ENCODE measurements around the gene CNN1. TPM values are rescaled to one million over a fixed set of nuclear protein-coding genes. Genes with fewer than 3 reads are reported as not detected.

Gene CNN1
- total and polyA plus RNA-seq, 2 of the 4 experiments (the other 2 are of a cell fraction), result 102 to 196 TPM

- no peak overlapping the region for H3K4me2 ChIP-seq (ENCODE audit: low read depth, low read length)
- no peaks in the 10 kb centered on the region for H3K9me3 ChIP-seq (ENCODE audit: control insufficient read depth, insufficient read depth, low read length)
- no peak for TF ChIP-seq BHLHE40 (IDR thresholded peaks at IDR 0.05; ENCODE audit: low read depth, low read length)
- TF ChIP-seq, protein P1, sequence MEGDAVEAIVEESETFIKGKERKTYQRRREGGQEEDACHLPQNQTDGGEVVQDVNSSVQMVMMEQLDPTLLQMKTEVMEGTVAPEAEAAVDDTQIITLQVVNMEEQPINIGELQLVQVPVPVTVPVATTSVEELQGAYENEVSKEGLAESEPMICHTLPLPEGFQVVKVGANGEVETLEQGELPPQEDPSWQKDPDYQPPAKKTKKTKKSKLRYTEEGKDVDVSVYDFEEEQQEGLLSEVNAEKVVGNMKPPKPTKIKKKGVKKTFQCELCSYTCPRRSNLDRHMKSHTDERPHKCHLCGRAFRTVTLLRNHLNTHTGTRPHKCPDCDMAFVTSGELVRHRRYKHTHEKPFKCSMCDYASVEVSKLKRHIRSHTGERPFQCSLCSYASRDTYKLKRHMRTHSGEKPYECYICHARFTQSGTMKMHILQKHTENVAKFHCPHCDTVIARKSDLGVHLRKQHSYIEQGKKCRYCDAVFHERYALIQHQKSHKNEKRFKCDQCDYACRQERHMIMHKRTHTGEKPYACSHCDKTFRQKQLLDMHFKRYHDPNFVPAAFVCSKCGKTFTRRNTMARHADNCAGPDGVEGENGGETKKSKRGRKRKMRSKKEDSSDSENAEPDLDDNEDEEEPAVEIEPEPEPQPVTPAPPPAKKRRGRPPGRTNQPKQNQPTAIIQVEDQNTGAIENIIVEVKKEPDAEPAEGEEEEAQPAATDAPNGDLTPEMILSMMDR (conservative IDR thresholded peaks at IDR 0.05; ENCODE audit: low read depth, low read length), result no peak
- TF ChIP-seq POLR2A (IDR thresholded peaks at IDR 0.05; ENCODE audit: low read depth, low read length), result no peak
- TF ChIP-seq FOS (IDR thresholded peaks at IDR 0.05; ENCODE audit: low read depth, low read length), result no peak
- no peak for TF ChIP-seq RAD21 (IDR thresholded peaks at IDR 0.05; ENCODE audit: low read length)
- no peak for TF ChIP-seq MAZ (IDR thresholded peaks at IDR 0.05; ENCODE audit: borderline replicate concordance, low read depth, low read length)
- TF ChIP-seq, protein P2, sequence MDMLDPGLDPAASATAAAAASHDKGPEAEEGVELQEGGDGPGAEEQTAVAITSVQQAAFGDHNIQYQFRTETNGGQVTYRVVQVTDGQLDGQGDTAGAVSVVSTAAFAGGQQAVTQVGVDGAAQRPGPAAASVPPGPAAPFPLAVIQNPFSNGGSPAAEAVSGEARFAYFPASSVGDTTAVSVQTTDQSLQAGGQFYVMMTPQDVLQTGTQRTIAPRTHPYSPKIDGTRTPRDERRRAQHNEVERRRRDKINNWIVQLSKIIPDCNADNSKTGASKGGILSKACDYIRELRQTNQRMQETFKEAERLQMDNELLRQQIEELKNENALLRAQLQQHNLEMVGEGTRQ (IDR thresholded peaks at IDR 0.05; ENCODE audit: low read depth, low read length), result no peak
- no peak for TF ChIP-seq MXI1 (IDR thresholded peaks at IDR 0.05; ENCODE audit: borderline replicate concordance, low read depth, low read length)
- TF ChIP-seq RFX5 (IDR thresholded peaks at IDR 0.05; ENCODE audit: low read depth, low read length), result no peak
- TF ChIP-seq NFE2L2 (IDR thresholded peaks at IDR 0.05; ENCODE audit: low read depth, low read length), result no peak
- no peak for TF ChIP-seq ELK1 (IDR thresholded peaks at IDR 0.05; ENCODE audit: borderline replicate concordance, low read depth, low read length)
- no peak overlapping the region for H3K14ac ChIP-seq (replicated peaks; ENCODE audit: low read depth, low read length)
- H3K27me3 ChIP-seq (ENCODE audit: control insufficient read depth, insufficient read depth, low read length), result no peaks in the 10 kb centered on the region
- ChIA-PET POLR2A (ENCODE audit: unreplicated experiment) (no interaction called here), CTCF (no interaction called here)
- no peak overlapping the region for H2AK9ac ChIP-seq (replicated peaks; ENCODE audit: low read depth, low read length, poor library complexity)
- no peak overlapping the region for H3K4ac ChIP-seq (ENCODE audit: low read depth, low read length)
- H2AK5ac ChIP-seq (ENCODE audit: low read depth, low read length), result no peak overlapping the region
- no peak overlapping the region for H2BK120ac ChIP-seq (ENCODE audit: low read depth, low read length)
- H2BK20ac ChIP-seq (ENCODE audit: low read depth, low read length), result no peak overlapping the region
- H4K5ac ChIP-seq (ENCODE audit: low read depth, low read length), result no peak overlapping the region
- no peak overlapping the region for H3K56ac ChIP-seq (ENCODE audit: extremely low read depth, insufficient read depth, low read length)
- no peak overlapping the region for H3K4me3 ChIP-seq (ENCODE audit: insufficient read depth, low read depth, low read length)
- no peak overlapping the region for H3K27ac ChIP-seq (ENCODE audit: insufficient read depth, low read length)
- H3K79me1 ChIP-seq (ENCODE audit: low read depth in 1 of 2, low read length in 2 of 2), result peaks cover 0 to 10% of the 10 kb centered on the region in 2 experiments; a peak in 1 of 4 replicates
- ATAC-seq (ENCODE audit: low read depth), result no peak
- DNase-seq, result no peak
- H3K23ac ChIP-seq (ENCODE audit: low read depth, low read length), result no peak overlapping the region
- in situ Hi-C loops (cut with MboI; ENCODE audit: low sequenced_read_pairs) (no loop called here), dilution Hi-C loops (cut with HindIII; ENCODE audit: low sequenced_read_pairs, unreplicated experiment) (no loop called here), intact Hi-C loops (cut with micrococcal nuclease) (no loop called here)
- H2AFZ ChIP-seq (replicated peaks; ENCODE audit: low read length, poor library complexity), result no peak overlapping the region
- no peak overlapping the region for H2BK15ac ChIP-seq (ENCODE audit: low read depth, low read length)
- 29% methylated on average over 1 of the region's 8 CpGs; no CpG with 5 or more reads in 1 of the 2 experiments for WGBS, 2 experiments (ENCODE audit: extremely low coverage in 2 of 2, insufficient read length in 1 of 2)
- H4K91ac ChIP-seq (ENCODE audit: insufficient read depth, low read depth, low read length), result no peak overlapping the region
- H4K8ac ChIP-seq (ENCODE audit: low read depth in 2 of 2, low read length in 2 of 2), result no peak overlapping the region
- H3K4me1 ChIP-seq (ENCODE audit: control insufficient read depth, insufficient read depth, low read length), result peaks cover 4% of the 10 kb centered on the region
- H3K36me3 ChIP-seq (ENCODE audit: control insufficient read depth, insufficient read depth, low read length), result peaks cover 13% of the 10 kb centered on the region
- H3K18ac ChIP-seq (ENCODE audit: low read depth, low read length), result no peak overlapping the region
- no peaks in the 10 kb centered on the region for H3K9me1 ChIP-seq (ENCODE audit: insufficient read depth, low read length)
- H2BK5ac ChIP-seq (ENCODE audit: low read depth, low read length, poor library complexity, severe bottlenecking), result no peak overlapping the region
- no TSS peak for BruUV-seq (replicated peaks)
- H4K20me1 ChIP-seq (ENCODE audit: insufficient read depth, low read length), result no peaks in the 10 kb centered on the region
- no peak overlapping the region for H3K9ac ChIP-seq (ENCODE audit: low read depth, low read length)
These were observed 28.2 kb upstream of the CNN1 start for GRCh38 chr19:11510444-11510843.

Measured in IMR-90 (cell line).